HuH-7 (cell line): Measurements from ENCODE around the gene KRTAP1-5.
"Not testable (repeated sequence)": the region's sequence is repeated elsewhere in the genome, so short reads cannot be mapped to it uniquely, and the experiment has no call there.

Source experiments
- DNase-seq: peaks from one replicate; pipeline ENCODE4 v3.0.0; 2011; ENCODE audit warnings: low spot score

Gene KRTAP1-5

GRCh38 chr17:41004397-41004796 lies 22.6 kb downstream of the KRTAP1-5 start:
- no peak for DNase-seq

GRCh38 chr17:41003926-41004325 lies 23.1 kb downstream of the KRTAP1-5 start:
- DNase-seq, result no peak

GRCh38 chr17:41002814-41003213 lies 24.2 kb downstream of the KRTAP1-5 start:
- no peak for DNase-seq

GRCh38 chr17:41001795-41002194 lies 25.2 kb downstream of the KRTAP1-5 start:
- no peak for DNase-seq

GRCh38 chr17:40999563-40999962 lies 27.4 kb downstream of the KRTAP1-5 start, which contains the start of gene KRTAP3-2:
Gene KRTAP3-2, minus strand, starts transcription at chr17:40999906. Its CDS starts 53 bp downstream, at chr17:40999853.
- not testable (repeated sequence) for DNase-seq

GRCh38 chr17:40997361-40997760 lies 29.6 kb downstream of the KRTAP1-5 start:
- DNase-seq, result no peak

- DNase-seq, result no peak
These were observed 30.2 kb downstream of the KRTAP1-5 start for GRCh38 chr17:40996829-40997228.

GRCh38 chr17:40995116-40995515 lies 31.9 kb downstream of the KRTAP1-5 start:
- no peak for DNase-seq

- no peak for DNase-seq
These were observed 33.2 kb downstream of the KRTAP1-5 start, which contains the start of gene KRTAP3-3 for GRCh38 chr17:40993839-40994238. Gene KRTAP3-3, minus strand, starts transcription at chr17:40994164. Its CDS starts 67 bp downstream, at chr17:40994097.

GRCh38 chr17:40993084-40993483 lies 33.9 kb downstream of the KRTAP1-5 start:
- no peak for DNase-seq

- no peak for DNase-seq
These were observed 34.3 kb downstream of the KRTAP1-5 start for GRCh38 chr17:40992666-40993065.

- DNase-seq, result no peak
These were observed 40.1 kb downstream of the KRTAP1-5 start for GRCh38 chr17:40986920-40987319.

GRCh38 chr17:40984226-40984625 lies 42.8 kb downstream of the KRTAP1-5 start, which contains the start of gene KRT40:
Gene KRT40, minus strand, starts transcription at chr17:40984326. Its CDS starts 53 bp downstream, at chr17:40984273.
- DNase-seq, result no peak

- no peak for DNase-seq
These were observed 45.9 kb downstream of the KRTAP1-5 start for GRCh38 chr17:40981115-40981514.

GRCh38 chr17:40980596-40980995 lies 46.4 kb downstream of the KRTAP1-5 start:
- no peak for DNase-seq

- no peak for DNase-seq
These were observed 46.9 kb downstream of the KRTAP1-5 start for GRCh38 chr17:40980117-40980516.

- no peak for DNase-seq
These were observed 48.3 kb downstream of the KRTAP1-5 start for GRCh38 chr17:40978575-40979151.
